HepG2 (cell line): ENCODE results near the gene MIEF1. TPM values are rescaled to one million over a fixed set of nuclear protein-coding genes. Genes with fewer than 3 reads are reported as not detected.

Source experiments
- DNMT1 ChIP-seq: sonication (generic); formaldehyde crosslinking; IDR thresholded peaks from 2 replicates; pipeline ENCODE4 v1.5.1; 2020; ENCODE audit warnings: mild to moderate bottlenecking, missing genetic modification reagents
- ELF4 ChIP-seq: sonication (generic); formaldehyde crosslinking; IDR thresholded peaks from 2 replicates; pipeline ENCODE4 v1.5.0; 2020; ENCODE audit warnings: missing genetic modification reagents, mild to moderate bottlenecking, moderate library complexity, borderline replicate concordance
- GABPB1 ChIP-seq: IDR thresholded peaks from 2 replicates; pipeline ENCODE4 v1.6.1; 2016; ENCODE audit warnings: mild to moderate bottlenecking, missing genetic modification reagents, moderate library complexity, missing compliant biosample characterization
- GATAD1 ChIP-seq: IDR thresholded peaks from 2 replicates; pipeline ENCODE4 v1.6.1; 2016; ENCODE audit warnings: missing genetic modification reagents, missing compliant biosample characterization
- IRF2 ChIP-seq: IDR thresholded peaks from 2 replicates; pipeline ENCODE4 v1.6.1; 2018; ENCODE audit warnings: missing genetic modification reagents, missing compliant biosample characterization
- MIER2 ChIP-seq: IDR thresholded peaks from 2 replicates; pipeline ENCODE4 v1.6.1; 2016; ENCODE audit warnings: missing biosample characterization, missing genetic modification reagents
- NFIB ChIP-seq: sonication (generic); formaldehyde crosslinking; IDR thresholded peaks from 2 replicates; pipeline ENCODE4 v1.9.0; 2021; ENCODE audit warnings: missing genetic modification reagents, mild to moderate bottlenecking, borderline replicate concordance
- RFXAP ChIP-seq: sonication (generic); formaldehyde crosslinking; IDR thresholded peaks from 2 replicates; pipeline ENCODE4 v1.4.0; 2020; ENCODE audit warnings: missing genetic modification reagents, borderline replicate concordance
- SNAI1 ChIP-seq: sonication (generic); formaldehyde crosslinking; IDR thresholded peaks from 2 replicates; pipeline ENCODE4 v1.5.0; 2020; ENCODE audit warnings: mild to moderate bottlenecking, missing genetic modification reagents, borderline replicate concordance
- TBL1XR1 ChIP-seq: fragments of 150-350 bp; IDR thresholded peaks from 2 replicates; pipeline ENCODE4 v1.6.1; 2014; ENCODE audit warnings: borderline replicate concordance, low read length; ENCODE audit not compliant: partially characterized antibody
- XBP1 ChIP-seq: sonication (generic); formaldehyde crosslinking; IDR thresholded peaks from 2 replicates; pipeline ENCODE4 v1.5.0; 2020; ENCODE audit warnings: missing genetic modification reagents
- ZNF180 ChIP-seq: sonication (generic); formaldehyde crosslinking; IDR thresholded peaks from 2 replicates; pipeline ENCODE4 v1.4.0; 2020; ENCODE audit warnings: low read depth, missing genetic modification reagents, borderline replicate concordance
- ZNF225 ChIP-seq: sonication (generic); formaldehyde crosslinking; IDR thresholded peaks from 2 replicates; pipeline ENCODE4 v1.4.0; 2020; ENCODE audit warnings: mild to moderate bottlenecking, missing genetic modification reagents
- ZNF264 ChIP-seq: sonication (generic); formaldehyde crosslinking; IDR thresholded peaks from 2 replicates; pipeline ENCODE4 v1.4.0; 2020; ENCODE audit warnings: missing genetic modification reagents
- ZNF501 ChIP-seq: sonication (generic); formaldehyde crosslinking; IDR thresholded peaks from 2 replicates; pipeline ENCODE4 v1.5.1; 2020; ENCODE audit warnings: mild to moderate bottlenecking, moderate library complexity, missing genetic modification reagents
- ZNF569 ChIP-seq: sonication (generic); formaldehyde crosslinking; IDR thresholded peaks from 2 replicates; pipeline ENCODE4 v1.5.0; 2020; ENCODE audit warnings: mild to moderate bottlenecking, missing genetic modification reagents, moderate library complexity, borderline replicate concordance
- ZNF746 ChIP-seq: sonication (generic); formaldehyde crosslinking; IDR thresholded peaks from 2 replicates; pipeline ENCODE4 v1.8.0; 2022; ENCODE audit warnings: mild to moderate bottlenecking, missing genetic modification reagents
- polyA plus RNA-seq, 8 experiments: library from polyadenylated mRNA; depleted of rRNA in 3 of 8; stranded (reverse) in 7 of 8; unstranded in 1 of 8; fragments of >200 nt; fragmentation: Illumina TruSeq in 4 of 8; extraction: Trizol in 4 of 8; gene quantifications; 2 replicates each; pipeline versions ENCODE4 v1.2.1 to v1.2.3, GENCODE V29; 2011 to 2016; ENCODE audit warnings: low read depth in 4 of 8, missing spikeins in 1 of 8, mixed read lengths in 1 of 8; ENCODE audit not compliant: insufficient read depth in 1 of 8
- total RNA-seq, 5 experiments: library from RNA; depleted of rRNA; stranded (reverse); fragments of >200 nt; fragmentation: Illumina TruSeq; extraction: Trizol; gene quantifications; 2 replicates each; pipeline ENCODE4 v1.2.3, GENCODE V29; 2016; ENCODE audit warnings: low read depth in 1 of 5
- TF ChIP-seq, protein P1 (sequence below): sonication (generic); formaldehyde crosslinking; IDR thresholded peaks from 2 replicates; pipeline ENCODE4 v1.4.0; 2020; ENCODE audit warnings: missing genetic modification reagents
- TF ChIP-seq, protein P2 (sequence below), 2 experiments: IDR thresholded peaks; 2 replicates each; pipeline ENCODE4 v1.6.1; 2011 to 2012; ENCODE audit warnings: low read length in 2 of 2, borderline replicate concordance in 1 of 2, low read depth in 1 of 2, mild to moderate bottlenecking in 1 of 2, moderate library complexity in 1 of 2
- TF ChIP-seq, protein P3 (sequence below): sonication (generic); formaldehyde crosslinking; IDR thresholded peaks from 2 replicates; pipeline ENCODE4 v1.4.0; 2020; ENCODE audit warnings: mild to moderate bottlenecking, missing genetic modification reagents, borderline replicate concordance
- TF ChIP-seq, protein P4 (sequence below): sonication (generic); formaldehyde crosslinking; IDR thresholded peaks from 2 replicates; pipeline ENCODE4 v1.5.1; 2020; ENCODE audit warnings: missing genetic modification reagents, mild to moderate bottlenecking, borderline replicate concordance
- TF ChIP-seq, protein P5 (sequence below): sonication (generic); formaldehyde crosslinking; IDR thresholded peaks from 2 replicates; pipeline ENCODE4 v1.5.1; 2020; ENCODE audit warnings: missing genetic modification reagents, mild to moderate bottlenecking, borderline replicate concordance

The MIEF1 gene
- total and polyA plus RNA-seq, 2 of the 13 experiments (the other 11 are each of a cell fraction or from before 2014, with no cell fraction given), result 21.7 to 34.8 TPM

DNA sequence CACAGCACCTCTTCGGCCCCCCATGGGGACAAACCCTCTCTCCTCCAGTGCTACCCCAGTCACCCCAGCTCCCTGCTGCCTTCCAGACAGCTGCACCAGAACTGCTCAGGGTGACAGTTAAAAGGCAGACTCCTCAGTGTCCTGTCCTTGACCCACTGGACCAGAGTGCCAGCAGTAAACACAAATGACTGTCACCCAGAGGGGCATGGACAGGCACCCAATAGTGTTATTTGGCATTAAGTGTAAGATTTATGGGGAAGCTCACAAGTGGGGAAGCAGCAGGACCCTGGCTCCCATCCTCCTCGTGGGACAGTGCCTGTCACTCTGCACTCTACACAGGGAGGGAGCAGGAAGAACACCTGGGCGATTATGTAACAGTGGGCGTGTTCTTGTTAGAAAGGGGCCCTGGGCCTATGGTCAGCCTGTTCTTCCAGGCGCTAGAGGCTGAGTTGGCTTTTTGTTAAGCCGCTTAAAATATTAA, 25.4 kb downstream of the MIEF1 start (continued):
- TF ChIP-seq, protein P1, sequence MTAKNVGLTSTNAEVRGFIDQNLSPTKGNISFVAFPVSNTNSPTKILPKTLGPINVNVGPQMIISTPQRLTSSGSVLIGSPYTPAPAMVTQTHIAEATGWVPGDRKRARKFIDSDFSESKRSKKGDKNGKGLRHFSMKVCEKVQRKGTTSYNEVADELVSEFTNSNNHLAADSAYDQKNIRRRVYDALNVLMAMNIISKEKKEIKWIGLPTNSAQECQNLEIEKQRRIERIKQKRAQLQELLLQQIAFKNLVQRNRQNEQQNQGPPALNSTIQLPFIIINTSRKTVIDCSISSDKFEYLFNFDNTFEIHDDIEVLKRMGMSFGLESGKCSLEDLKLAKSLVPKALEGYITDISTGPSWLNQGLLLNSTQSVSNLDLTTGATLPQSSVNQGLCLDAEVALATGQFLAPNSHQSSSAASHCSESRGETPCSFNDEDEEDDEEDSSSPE (CRISPR knock-in tag), result no peak
- TF ChIP-seq MIER2 (CRISPR knock-in tag) (no peak), SNAI1 (CRISPR knock-in tag) (no peak), RFXAP (no peak), GABPB1 (CRISPR knock-in tag) (peak; percentile 16; the same call in 1 of the 2 replicates), ZNF746 (CRISPR knock-in tag) (no peak), IRF2 (CRISPR knock-in tag) (no peak), DNMT1 (no peak), ZNF180 (no peak), TBL1XR1 (no peak), ZNF225 (CRISPR knock-in tag) (no peak), ELF4 (CRISPR knock-in tag) (no peak), NFIB (CRISPR knock-in tag) (no peak), ZNF501 (CRISPR knock-in tag) (no peak), XBP1 (CRISPR knock-in tag) (no peak), ZNF569 (CRISPR knock-in tag) (no peak), ZNF264 (CRISPR knock-in tag) (no peak), GATAD1 (CRISPR knock-in tag) (no peak)
- TF ChIP-seq, protein P2, sequence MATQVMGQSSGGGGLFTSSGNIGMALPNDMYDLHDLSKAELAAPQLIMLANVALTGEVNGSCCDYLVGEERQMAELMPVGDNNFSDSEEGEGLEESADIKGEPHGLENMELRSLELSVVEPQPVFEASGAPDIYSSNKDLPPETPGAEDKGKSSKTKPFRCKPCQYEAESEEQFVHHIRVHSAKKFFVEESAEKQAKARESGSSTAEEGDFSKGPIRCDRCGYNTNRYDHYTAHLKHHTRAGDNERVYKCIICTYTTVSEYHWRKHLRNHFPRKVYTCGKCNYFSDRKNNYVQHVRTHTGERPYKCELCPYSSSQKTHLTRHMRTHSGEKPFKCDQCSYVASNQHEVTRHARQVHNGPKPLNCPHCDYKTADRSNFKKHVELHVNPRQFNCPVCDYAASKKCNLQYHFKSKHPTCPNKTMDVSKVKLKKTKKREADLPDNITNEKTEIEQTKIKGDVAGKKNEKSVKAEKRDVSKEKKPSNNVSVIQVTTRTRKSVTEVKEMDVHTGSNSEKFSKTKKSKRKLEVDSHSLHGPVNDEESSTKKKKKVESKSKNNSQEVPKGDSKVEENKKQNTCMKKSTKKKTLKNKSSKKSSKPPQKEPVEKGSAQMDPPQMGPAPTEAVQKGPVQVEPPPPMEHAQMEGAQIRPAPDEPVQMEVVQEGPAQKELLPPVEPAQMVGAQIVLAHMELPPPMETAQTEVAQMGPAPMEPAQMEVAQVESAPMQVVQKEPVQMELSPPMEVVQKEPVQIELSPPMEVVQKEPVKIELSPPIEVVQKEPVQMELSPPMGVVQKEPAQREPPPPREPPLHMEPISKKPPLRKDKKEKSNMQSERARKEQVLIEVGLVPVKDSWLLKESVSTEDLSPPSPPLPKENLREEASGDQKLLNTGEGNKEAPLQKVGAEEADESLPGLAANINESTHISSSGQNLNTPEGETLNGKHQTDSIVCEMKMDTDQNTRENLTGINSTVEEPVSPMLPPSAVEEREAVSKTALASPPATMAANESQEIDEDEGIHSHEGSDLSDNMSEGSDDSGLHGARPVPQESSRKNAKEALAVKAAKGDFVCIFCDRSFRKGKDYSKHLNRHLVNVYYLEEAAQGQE (IDR thresholded peaks at IDR 0.05; ENCODE audit: borderline replicate concordance in 1 of 2, low read depth in 1 of 2, low read length in 2 of 2), result no peak
- TF ChIP-seq, protein P3, sequence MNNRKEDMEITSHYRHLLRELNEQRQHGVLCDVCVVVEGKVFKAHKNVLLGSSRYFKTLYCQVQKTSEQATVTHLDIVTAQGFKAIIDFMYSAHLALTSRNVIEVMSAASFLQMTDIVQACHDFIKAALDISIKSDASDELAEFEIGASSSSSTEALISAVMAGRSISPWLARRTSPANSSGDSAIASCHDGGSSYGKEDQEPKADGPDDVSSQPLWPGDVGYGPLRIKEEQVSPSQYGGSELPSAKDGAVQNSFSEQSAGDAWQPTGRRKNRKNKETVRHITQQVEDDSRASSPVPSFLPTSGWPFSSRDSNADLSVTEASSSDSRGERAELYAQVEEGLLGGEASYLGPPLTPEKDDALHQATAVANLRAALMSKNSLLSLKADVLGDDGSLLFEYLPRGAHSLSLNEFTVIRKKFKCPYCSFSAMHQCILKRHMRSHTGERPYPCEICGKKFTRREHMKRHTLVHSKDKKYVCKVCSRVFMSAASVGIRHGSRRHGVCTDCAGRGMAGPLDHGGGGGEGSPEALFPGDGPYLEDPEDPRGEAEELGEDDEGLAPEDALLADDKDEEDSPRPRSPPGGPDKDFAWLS, result no peak
- TF ChIP-seq, protein P4, sequence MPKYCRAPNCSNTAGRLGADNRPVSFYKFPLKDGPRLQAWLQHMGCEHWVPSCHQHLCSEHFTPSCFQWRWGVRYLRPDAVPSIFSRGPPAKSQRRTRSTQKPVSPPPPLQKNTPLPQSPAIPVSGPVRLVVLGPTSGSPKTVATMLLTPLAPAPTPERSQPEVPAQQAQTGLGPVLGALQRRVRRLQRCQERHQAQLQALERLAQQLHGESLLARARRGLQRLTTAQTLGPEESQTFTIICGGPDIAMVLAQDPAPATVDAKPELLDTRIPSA (CRISPR knock-in tag), result no peak
- TF ChIP-seq, protein P5, sequence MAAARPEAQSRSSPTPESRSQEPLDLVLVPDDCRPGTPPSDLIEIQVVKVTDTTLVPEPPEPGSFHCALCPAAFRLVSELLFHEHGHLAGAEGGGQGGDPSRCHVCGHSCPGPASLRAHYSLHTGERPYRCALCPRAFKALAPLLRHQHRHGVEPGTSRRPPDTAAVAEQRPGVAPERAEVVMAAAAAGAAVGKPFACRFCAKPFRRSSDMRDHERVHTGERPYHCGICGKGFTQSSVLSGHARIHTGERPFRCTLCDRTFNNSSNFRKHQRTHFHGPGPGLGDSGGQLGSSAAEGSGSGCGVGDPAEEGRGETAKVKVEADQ (CRISPR knock-in tag), result no peak
